Osteoblast (primary cell): ENCODE results near the gene EPN3. TPM values are rescaled to one million over a fixed set of nuclear protein-coding genes. Genes with fewer than 3 reads are reported as not detected.

Experiments used
- DNase-seq: peaks from one replicate; pipeline ENCODE4 v3.0.0; 2011; ENCODE audit warnings: low spot score, mixed read lengths; ENCODE audit not compliant: insufficient read length; ENCODE audit errors: missing footprints
- H2AFZ ChIP-seq: 2 replicates; pipeline ENCODE4 v1.6.0; 2011; ENCODE audit warnings: mild to moderate bottlenecking, low read length
- H3K27ac ChIP-seq: 2 replicates; pipeline ENCODE4 v1.5.1; 2011; ENCODE audit warnings: mild to moderate bottlenecking, low read depth, low read length, moderate library complexity
- H3K27me3 ChIP-seq: 2 replicates; pipeline ENCODE4 v1.6.0; 2012; ENCODE audit warnings: mild to moderate bottlenecking, control low read depth, inconsistent platforms, low read length, moderate library complexity; ENCODE audit not compliant: insufficient read depth
- H3K36me3 ChIP-seq: 2 replicates; pipeline ENCODE4 v1.5.1; 2011; ENCODE audit warnings: mild to moderate bottlenecking, low read length, control low read depth, moderate library complexity; ENCODE audit not compliant: insufficient read depth
- H3K4me1 ChIP-seq: 2 replicates; pipeline ENCODE4 v1.5.1; 2011; ENCODE audit warnings: mild to moderate bottlenecking, low read length, control low read depth, moderate library complexity; ENCODE audit not compliant: insufficient read depth
- H3K4me2 ChIP-seq: 2 replicates; pipeline ENCODE4 v1.6.0; 2011; ENCODE audit warnings: mild to moderate bottlenecking, low read length; ENCODE audit not compliant: insufficient read depth
- H3K4me3 ChIP-seq: fragments of 200-600 bp; sonication (generic); 3 replicates; pipeline ENCODE4 v1.5.1; 2012; ENCODE audit warnings: mild to moderate bottlenecking, low read length, inconsistent platforms; ENCODE audit not compliant: insufficient read depth
- H3K79me2 ChIP-seq: 2 replicates; pipeline ENCODE4 v1.6.0; 2012; ENCODE audit warnings: mild to moderate bottlenecking, low read length, control low read depth, inconsistent platforms; ENCODE audit not compliant: insufficient read depth
- H3K9me3 ChIP-seq: 2 replicates; pipeline ENCODE4 v1.5.1; 2011; ENCODE audit warnings: low read depth, low read length, control low read depth
- H4K20me1 ChIP-seq: 2 replicates; pipeline ENCODE4 v1.6.0; 2012; ENCODE audit warnings: mild to moderate bottlenecking, low read length, control low read depth; ENCODE audit not compliant: insufficient read depth
- total RNA-seq: library from RNA; depleted of rRNA; stranded (reverse); fragments of >200 nt; gene quantifications from 2 replicates; pipeline ENCODE4 v1.2.3, GENCODE V29; 2012
- TF ChIP-seq, protein P1 (sequence below): IDR thresholded peaks from 2 replicates; pipeline ENCODE4 v1.5.1; 2011; ENCODE audit warnings: mild to moderate bottlenecking, low read depth, low read length, moderate library complexity; ENCODE audit errors: extremely low read depth

The EPN3 gene
- total RNA-seq, 1 donor = not detected

DNA sequence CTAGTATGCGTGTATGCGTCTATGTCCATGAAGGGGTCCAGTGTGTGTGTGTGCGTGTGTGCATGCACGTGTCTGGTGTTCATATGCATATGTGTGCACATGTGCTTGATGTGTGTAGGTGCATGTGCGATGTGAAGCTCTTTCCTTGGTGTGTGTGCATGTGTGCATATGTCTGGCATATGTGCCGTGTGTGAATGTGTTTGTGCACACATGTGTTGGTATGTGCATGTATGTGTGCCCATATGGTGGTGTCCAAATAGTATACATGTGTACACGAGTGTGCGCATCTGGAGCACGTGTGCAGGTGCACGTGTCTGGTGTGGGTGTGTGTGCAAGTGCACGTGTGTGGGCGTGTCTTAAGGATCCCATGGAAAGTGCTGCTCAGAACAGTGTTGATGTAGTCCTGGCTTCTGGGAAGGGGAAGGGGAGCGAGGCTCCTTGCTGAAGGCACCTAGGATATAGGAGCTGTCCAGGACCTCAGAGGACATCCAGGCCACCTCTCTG, 45.0 kb downstream of the EPN3 start:
- H2AFZ ChIP-seq = no peak overlapping the region
- H3K4me1 ChIP-seq = no peaks in the 10 kb centered on the region
- H4K20me1 ChIP-seq = no peaks in the 10 kb centered on the region
- no peaks in the 10 kb centered on the region for H3K79me2 ChIP-seq
- TF ChIP-seq, protein P1, sequence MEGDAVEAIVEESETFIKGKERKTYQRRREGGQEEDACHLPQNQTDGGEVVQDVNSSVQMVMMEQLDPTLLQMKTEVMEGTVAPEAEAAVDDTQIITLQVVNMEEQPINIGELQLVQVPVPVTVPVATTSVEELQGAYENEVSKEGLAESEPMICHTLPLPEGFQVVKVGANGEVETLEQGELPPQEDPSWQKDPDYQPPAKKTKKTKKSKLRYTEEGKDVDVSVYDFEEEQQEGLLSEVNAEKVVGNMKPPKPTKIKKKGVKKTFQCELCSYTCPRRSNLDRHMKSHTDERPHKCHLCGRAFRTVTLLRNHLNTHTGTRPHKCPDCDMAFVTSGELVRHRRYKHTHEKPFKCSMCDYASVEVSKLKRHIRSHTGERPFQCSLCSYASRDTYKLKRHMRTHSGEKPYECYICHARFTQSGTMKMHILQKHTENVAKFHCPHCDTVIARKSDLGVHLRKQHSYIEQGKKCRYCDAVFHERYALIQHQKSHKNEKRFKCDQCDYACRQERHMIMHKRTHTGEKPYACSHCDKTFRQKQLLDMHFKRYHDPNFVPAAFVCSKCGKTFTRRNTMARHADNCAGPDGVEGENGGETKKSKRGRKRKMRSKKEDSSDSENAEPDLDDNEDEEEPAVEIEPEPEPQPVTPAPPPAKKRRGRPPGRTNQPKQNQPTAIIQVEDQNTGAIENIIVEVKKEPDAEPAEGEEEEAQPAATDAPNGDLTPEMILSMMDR = no peak
- no peaks in the 10 kb centered on the region for H3K36me3 ChIP-seq
- no peak for DNase-seq
- peaks cover 7% of the 10 kb centered on the region for H3K27me3 ChIP-seq
- H3K4me3 ChIP-seq = no peak overlapping the region
- no peak overlapping the region for H3K27ac ChIP-seq
- no peak overlapping the region for H3K4me2 ChIP-seq
- H3K9me3 ChIP-seq = no peaks in the 10 kb centered on the region

DNA sequence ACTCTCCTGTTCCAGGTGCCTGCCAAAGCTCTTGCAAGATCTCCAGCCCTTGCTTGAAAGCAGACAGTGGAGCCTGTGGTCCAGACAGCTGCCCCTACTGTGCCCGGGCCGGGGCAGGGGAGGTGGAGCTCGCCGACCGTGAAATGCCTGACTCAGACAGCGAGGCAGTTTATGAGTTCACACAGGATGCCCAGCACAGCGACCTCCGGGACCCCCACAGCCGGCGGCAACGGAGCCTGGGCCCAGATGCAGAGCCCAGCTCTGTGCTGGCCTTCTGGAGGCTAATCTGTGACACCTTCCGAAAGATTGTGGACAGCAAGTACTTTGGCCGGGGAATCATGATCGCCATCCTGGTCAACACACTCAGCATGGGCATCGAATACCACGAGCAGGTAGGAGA, 45.6 kb downstream of the EPN3 start:
- no peaks in the 10 kb centered on the region for H3K4me1 ChIP-seq
- H4K20me1 ChIP-seq = no peaks in the 10 kb centered on the region
- no peak overlapping the region for H3K4me2 ChIP-seq
- H3K27me3 ChIP-seq = peaks cover 12% of the 10 kb centered on the region
- H3K36me3 ChIP-seq = no peaks in the 10 kb centered on the region
- TF ChIP-seq, protein P1 = no peak
- H2AFZ ChIP-seq = no peak overlapping the region
- no peak overlapping the region for H3K27ac ChIP-seq
- H3K79me2 ChIP-seq = no peaks in the 10 kb centered on the region
- H3K4me3 ChIP-seq = no peak overlapping the region
- no peak for DNase-seq
- no peaks in the 10 kb centered on the region for H3K9me3 ChIP-seq

DNA sequence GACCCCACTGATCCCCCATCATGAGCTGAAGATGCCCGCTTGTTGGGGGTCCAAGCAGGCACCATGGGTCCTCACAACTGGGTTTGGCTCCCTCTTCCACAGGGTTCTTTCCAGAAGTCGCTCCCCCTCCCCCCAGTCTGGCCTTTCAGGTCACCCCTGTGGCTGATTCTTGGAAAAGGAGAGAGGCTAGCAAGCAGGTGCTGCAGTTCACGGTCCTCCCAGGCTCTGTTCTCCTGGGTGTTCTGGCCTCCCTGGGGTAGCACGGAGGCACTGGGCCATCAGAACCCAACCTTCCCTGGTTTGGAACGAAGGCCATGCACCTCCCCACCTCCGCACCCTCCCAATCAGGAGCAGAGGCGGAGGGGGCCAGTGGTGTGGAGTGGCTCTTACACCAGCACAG, 46.9 kb downstream of the EPN3 start:
- Histone ChIP-seq H2AFZ (no peak overlapping the region), H4K20me1 (no peaks in the 10 kb centered on the region), H3K4me2 (no peak overlapping the region), H3K9me3 (no peaks in the 10 kb centered on the region), H3K36me3 (no peaks in the 10 kb centered on the region), H3K27ac (no peak overlapping the region), H3K27me3 (peaks cover 15% of the 10 kb centered on the region), H3K79me2 (no peaks in the 10 kb centered on the region), H3K4me3 (no peak overlapping the region), H3K4me1 (no peaks in the 10 kb centered on the region)
- no peak for DNase-seq
- TF ChIP-seq, protein P1 = no peak

DNA sequence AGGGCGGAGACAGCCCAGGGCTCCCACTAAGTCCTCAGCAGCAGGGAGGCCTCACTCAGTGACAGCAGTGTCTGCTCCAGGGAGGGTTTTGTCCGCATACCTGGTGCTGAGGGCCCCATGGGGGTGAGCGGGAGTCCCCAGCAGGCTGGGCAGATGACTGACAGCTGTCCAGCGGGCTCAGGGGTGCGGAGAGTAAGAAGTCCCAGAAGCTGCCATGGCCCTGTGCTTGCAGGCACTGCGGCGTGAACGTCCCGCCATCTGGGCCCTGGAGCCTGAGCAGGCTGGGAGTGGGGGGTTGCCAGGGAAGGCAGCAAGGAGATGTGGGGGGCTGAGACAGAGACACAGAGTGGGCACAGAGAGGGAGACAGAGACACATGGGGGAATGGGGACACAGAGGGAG, 48.1 kb downstream of the EPN3 start:
- Histone ChIP-seq H3K27me3 (peaks cover 17% of the 10 kb centered on the region), H3K36me3 (no peaks in the 10 kb centered on the region), H2AFZ (no peak overlapping the region), H3K4me3 (no peak overlapping the region), H3K79me2 (no peaks in the 10 kb centered on the region), H3K27ac (no peak overlapping the region), H4K20me1 (no peaks in the 10 kb centered on the region), H3K4me1 (no peaks in the 10 kb centered on the region), H3K9me3 (no peaks in the 10 kb centered on the region), H3K4me2 (no peak overlapping the region)
- no peak for DNase-seq
- TF ChIP-seq, protein P1 = no peak
